ENCODE results near the gene ERN1.

ERN1 gene

GRCh38 chr17:64074704-64075426 lies 55.1 kb downstream of the ERN1 start:
- no peak for TF ChIP-seq FOXP2 (optimal IDR thresholded peaks at IDR 0.05; ENCODE audit: control extremely low read depth, extremely low read length, insufficient read depth)
- TF ChIP-seq POLR2AphosphoS5 (IDR thresholded peaks at IDR 0.05; ENCODE audit: borderline replicate concordance, low read depth, low read length), result no peak
- no peak for TF ChIP-seq EZH2 (IDR thresholded peaks at IDR 0.05)
- DNase-seq (ENCODE audit: low read depth, low spot score), result no peak
- Histone ChIP-seq H3K9me3 (ENCODE audit: low read depth, low read length) (no peaks in the 10 kb centered on the region), H3K9ac (ENCODE audit: insufficient read length) (no peak overlapping the region), H3K4me3 (no peak overlapping the region), H3K36me3 (ENCODE audit: insufficient read depth, low read length) (no peaks in the 10 kb centered on the region; the same call in 1 of the 2 replicates), H3K27ac (no peak overlapping the region)

GRCh38 chr17:64073771-64074703 lies 55.9 kb downstream of the ERN1 start:
- TF ChIP-seq POLR2AphosphoS5 (IDR thresholded peaks at IDR 0.05; ENCODE audit: borderline replicate concordance, low read depth, low read length) (no peak), FOXP2 (optimal IDR thresholded peaks at IDR 0.05; ENCODE audit: control extremely low read depth, extremely low read length, insufficient read depth) (no peak), EZH2 (IDR thresholded peaks at IDR 0.05) (no peak)
- no peaks in the 10 kb centered on the region for H3K9me3 ChIP-seq (ENCODE audit: low read depth, low read length)
- DNase-seq (ENCODE audit: low read depth, low spot score), result no peak
- H3K4me3 ChIP-seq, result no peak overlapping the region
- H3K36me3 ChIP-seq (ENCODE audit: insufficient read depth, low read length), result no peaks in the 10 kb centered on the region; the same call in 1 of the 2 replicates
- no peak overlapping the region for H3K27ac ChIP-seq
- no peak overlapping the region for H3K9ac ChIP-seq (ENCODE audit: insufficient read length)

GRCh38 chr17:64071111-64071510 lies 58.8 kb downstream of the ERN1 start:
- Histone ChIP-seq H3K9ac (ENCODE audit: insufficient read length) (no peak overlapping the region), H3K36me3 (ENCODE audit: insufficient read depth, low read length) (no peaks in the 10 kb centered on the region; the same call in 1 of the 2 replicates), H3K9me3 (ENCODE audit: low read depth, low read length) (no peaks in the 10 kb centered on the region), H3K27ac (no peak overlapping the region), H3K4me3 (no peak overlapping the region)
- DNase-seq (ENCODE audit: low read depth, low spot score), result no peak
- TF ChIP-seq POLR2AphosphoS5 (IDR thresholded peaks at IDR 0.05; ENCODE audit: borderline replicate concordance, low read depth, low read length) (no peak), FOXP2 (optimal IDR thresholded peaks at IDR 0.05; ENCODE audit: control extremely low read depth, extremely low read length, insufficient read depth) (no peak)

- Histone ChIP-seq H3K9ac (ENCODE audit: insufficient read length) (no peak overlapping the region), H3K4me3 (no peak overlapping the region), H3K27ac (no peak overlapping the region), H3K9me3 (ENCODE audit: low read depth, low read length) (no peaks in the 10 kb centered on the region), H3K36me3 (ENCODE audit: insufficient read depth, low read length) (no peaks in the 10 kb centered on the region; the same call in 1 of the 2 replicates)
- no peak for DNase-seq (ENCODE audit: low read depth, low spot score)
- TF ChIP-seq EZH2 (IDR thresholded peaks at IDR 0.05) (no peak), FOXP2 (optimal IDR thresholded peaks at IDR 0.05; ENCODE audit: control extremely low read depth, extremely low read length, insufficient read depth) (no peak), POLR2AphosphoS5 (IDR thresholded peaks at IDR 0.05; ENCODE audit: borderline replicate concordance, low read depth, low read length) (no peak)
These were observed 59.7 kb downstream of the ERN1 start for GRCh38 chr17:64070213-64070612.

- TF ChIP-seq POLR2AphosphoS5 (IDR thresholded peaks at IDR 0.05; ENCODE audit: borderline replicate concordance, low read depth, low read length) (no peak), EZH2 (IDR thresholded peaks at IDR 0.05) (no peak), FOXP2 (optimal IDR thresholded peaks at IDR 0.05; ENCODE audit: control extremely low read depth, extremely low read length, insufficient read depth) (no peak)
- Histone ChIP-seq H3K27ac (no peak overlapping the region), H3K9ac (ENCODE audit: insufficient read length) (no peak overlapping the region), H3K9me3 (ENCODE audit: low read depth, low read length) (no peaks in the 10 kb centered on the region), H3K36me3 (ENCODE audit: insufficient read depth, low read length) (no peaks in the 10 kb centered on the region; the same call in 1 of the 2 replicates), H3K4me3 (no peak overlapping the region)
- no peak for DNase-seq (ENCODE audit: low read depth, low spot score)
These were observed 60.8 kb downstream of the ERN1 start for GRCh38 chr17:64069143-64069542.

GRCh38 chr17:64067657-64068056 lies 62.3 kb downstream of the ERN1 start:
- DNase-seq (ENCODE audit: low read depth, low spot score), result no peak
- TF ChIP-seq FOXP2 (optimal IDR thresholded peaks at IDR 0.05; ENCODE audit: control extremely low read depth, extremely low read length, insufficient read depth), result no peak
- no peak overlapping the region for H3K27ac ChIP-seq
- H3K4me3 ChIP-seq, result no peak overlapping the region
- no peaks in the 10 kb centered on the region; the same call in 1 of the 2 replicates for H3K36me3 ChIP-seq (ENCODE audit: insufficient read depth, low read length)
- H3K9me3 ChIP-seq (ENCODE audit: low read depth, low read length), result no peaks in the 10 kb centered on the region
- H3K9ac ChIP-seq (ENCODE audit: insufficient read length), result no peak overlapping the region

GRCh38 chr17:64066716-64067115 lies 63.2 kb downstream of the ERN1 start:
- Histone ChIP-seq H3K4me3 (no peak overlapping the region), H3K36me3 (ENCODE audit: insufficient read depth, low read length) (no peaks in the 10 kb centered on the region; the same call in 1 of the 2 replicates), H3K27ac (no peak overlapping the region), H3K9me3 (ENCODE audit: low read depth, low read length) (no peaks in the 10 kb centered on the region), H3K9ac (ENCODE audit: insufficient read length) (no peak overlapping the region)
- TF ChIP-seq EZH2 (IDR thresholded peaks at IDR 0.05) (no peak), FOXP2 (optimal IDR thresholded peaks at IDR 0.05; ENCODE audit: control extremely low read depth, extremely low read length, insufficient read depth) (no peak), POLR2AphosphoS5 (IDR thresholded peaks at IDR 0.05; ENCODE audit: borderline replicate concordance, low read depth, low read length) (no peak)
- DNase-seq (ENCODE audit: low read depth, low spot score), result no peak

- TF ChIP-seq FOXP2 (optimal IDR thresholded peaks at IDR 0.05; ENCODE audit: control extremely low read depth, extremely low read length, insufficient read depth) (no peak), EZH2 (IDR thresholded peaks at IDR 0.05) (no peak), POLR2AphosphoS5 (IDR thresholded peaks at IDR 0.05; ENCODE audit: borderline replicate concordance, low read depth, low read length) (no peak)
- Histone ChIP-seq H3K9ac (ENCODE audit: insufficient read length) (no peak overlapping the region), H3K9me3 (ENCODE audit: low read depth, low read length) (no peaks in the 10 kb centered on the region), H3K27ac (no peak overlapping the region), H3K36me3 (ENCODE audit: insufficient read depth, low read length) (no peaks in the 10 kb centered on the region), H3K4me3 (no peak overlapping the region)
- no peak for DNase-seq (ENCODE audit: low read depth, low spot score)
These were observed 64.8 kb downstream of the ERN1 start for GRCh38 chr17:64065161-64065560.
